Measurements from ENCODE around the gene MRPL43. TPM values are rescaled to one million over a fixed set of nuclear protein-coding genes. Genes with fewer than 3 reads are reported as not detected.
A peak's percentile ranks its signal among the peaks of the same experiment; 100 is the strongest.

Gene MRPL43
- polyA plus RNA-seq, 2 of the 4 experiments (the other 2 are of a cell fraction): 76.3 to 83.4 TPM

GRCh38 chr10:101006593-101007098, 19.3 kb upstream of the MRPL43 start:
- CTCF ChIA-PET: interaction anchor here (0.8 to 25.8 kb wide), 6 partner anchors 10 to 135 kb away, joined by 3 to 608 read pairs (median 4); partner anchors contain the start of genes LZTS2, MRPL43 and TWNK
- no peak for TF ChIP-seq NPAS2 (CRISPR knock-in tag; IDR thresholded peaks at IDR 0.05; ENCODE audit: borderline replicate concordance)
- no peak for TF ChIP-seq ZSCAN20 (CRISPR knock-in tag; IDR thresholded peaks at IDR 0.05)
- TF ChIP-seq RFX5 (IDR thresholded peaks at IDR 0.05): no peak
- TF ChIP-seq, protein P1, sequence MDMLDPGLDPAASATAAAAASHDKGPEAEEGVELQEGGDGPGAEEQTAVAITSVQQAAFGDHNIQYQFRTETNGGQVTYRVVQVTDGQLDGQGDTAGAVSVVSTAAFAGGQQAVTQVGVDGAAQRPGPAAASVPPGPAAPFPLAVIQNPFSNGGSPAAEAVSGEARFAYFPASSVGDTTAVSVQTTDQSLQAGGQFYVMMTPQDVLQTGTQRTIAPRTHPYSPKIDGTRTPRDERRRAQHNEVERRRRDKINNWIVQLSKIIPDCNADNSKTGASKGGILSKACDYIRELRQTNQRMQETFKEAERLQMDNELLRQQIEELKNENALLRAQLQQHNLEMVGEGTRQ (IDR thresholded peaks at IDR 0.05): no peak
- TF ChIP-seq, protein P2, sequence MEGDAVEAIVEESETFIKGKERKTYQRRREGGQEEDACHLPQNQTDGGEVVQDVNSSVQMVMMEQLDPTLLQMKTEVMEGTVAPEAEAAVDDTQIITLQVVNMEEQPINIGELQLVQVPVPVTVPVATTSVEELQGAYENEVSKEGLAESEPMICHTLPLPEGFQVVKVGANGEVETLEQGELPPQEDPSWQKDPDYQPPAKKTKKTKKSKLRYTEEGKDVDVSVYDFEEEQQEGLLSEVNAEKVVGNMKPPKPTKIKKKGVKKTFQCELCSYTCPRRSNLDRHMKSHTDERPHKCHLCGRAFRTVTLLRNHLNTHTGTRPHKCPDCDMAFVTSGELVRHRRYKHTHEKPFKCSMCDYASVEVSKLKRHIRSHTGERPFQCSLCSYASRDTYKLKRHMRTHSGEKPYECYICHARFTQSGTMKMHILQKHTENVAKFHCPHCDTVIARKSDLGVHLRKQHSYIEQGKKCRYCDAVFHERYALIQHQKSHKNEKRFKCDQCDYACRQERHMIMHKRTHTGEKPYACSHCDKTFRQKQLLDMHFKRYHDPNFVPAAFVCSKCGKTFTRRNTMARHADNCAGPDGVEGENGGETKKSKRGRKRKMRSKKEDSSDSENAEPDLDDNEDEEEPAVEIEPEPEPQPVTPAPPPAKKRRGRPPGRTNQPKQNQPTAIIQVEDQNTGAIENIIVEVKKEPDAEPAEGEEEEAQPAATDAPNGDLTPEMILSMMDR (IDR thresholded peaks at IDR 0.05): no peak
- TF ChIP-seq, protein P3, sequence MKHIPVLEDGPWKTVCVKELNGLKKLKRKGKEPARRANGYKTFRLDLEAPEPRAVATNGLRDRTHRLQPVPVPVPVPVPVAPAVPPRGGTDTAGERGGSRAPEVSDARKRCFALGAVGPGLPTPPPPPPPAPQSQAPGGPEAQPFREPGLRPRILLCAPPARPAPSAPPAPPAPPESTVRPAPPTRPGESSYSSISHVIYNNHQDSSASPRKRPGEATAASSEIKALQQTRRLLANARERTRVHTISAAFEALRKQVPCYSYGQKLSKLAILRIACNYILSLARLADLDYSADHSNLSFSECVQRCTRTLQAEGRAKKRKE (CRISPR knock-in tag; IDR thresholded peaks at IDR 0.05; ENCODE audit: low read depth): no peak
- no peak for TF ChIP-seq KDM5A (IDR thresholded peaks at IDR 0.05)
- TF ChIP-seq NR3C1 (IDR thresholded peaks at IDR 0.05): no peak
- TF ChIP-seq KDM1A (IDR thresholded peaks at IDR 0.05; ENCODE audit: low read depth): no peak
- no peak for TF ChIP-seq EHF (CRISPR knock-in tag; IDR thresholded peaks at IDR 0.05)
- TF ChIP-seq HEYL (CRISPR knock-in tag; IDR thresholded peaks at IDR 0.05): no peak
- TF ChIP-seq HOXA7 (CRISPR knock-in tag; IDR thresholded peaks at IDR 0.05): no peak
- TF ChIP-seq CHD4 (IDR thresholded peaks at IDR 0.05; ENCODE audit: borderline replicate concordance): no peak
- TF ChIP-seq PHF8 (IDR thresholded peaks at IDR 0.05; ENCODE audit: borderline replicate concordance, low read depth): no peak
- no peak for TF ChIP-seq MAFK (IDR thresholded peaks at IDR 0.05; ENCODE audit: partially characterized antibody)
- no peak for TF ChIP-seq GATA3 (IDR thresholded peaks at IDR 0.05; ENCODE audit: borderline replicate concordance)
- TF ChIP-seq CEBPB (IDR thresholded peaks at IDR 0.05): no peak
- TF ChIP-seq FOXS1 (CRISPR knock-in tag; IDR thresholded peaks at IDR 0.05): no peak
- TF ChIP-seq HOXB5 (CRISPR knock-in tag; IDR thresholded peaks at IDR 0.05): no peak
- no peak for TF ChIP-seq RARB (CRISPR knock-in tag; IDR thresholded peaks at IDR 0.05)
- no peak for ATAC-seq
- FAIRE-seq: no peak
- POLR2A ChIA-PET: interaction anchor here (1.2 kb wide), 1 partner anchor 12 kb away, joined by 3 read pairs; no protein-coding TSS in a partner anchor
- no peak for DNase-seq (ENCODE audit: low read depth in 1 of 2, low spot score in 1 of 2)
- H3K27ac ChIP-seq: no peak overlapping the region
- H3K4me3 ChIP-seq: no peak overlapping the region
- no peak overlapping the region for H3K4me2 ChIP-seq
- 96% methylated on average over 19 of the region's 33 CpGs for WGBS (ENCODE audit: missing lambda C conversion rate)
- H3K4me1 ChIP-seq: peaks cover 5% of the 10 kb centered on the region; the same call in 1 of the 3 replicates
- no peaks in the 10 kb centered on the region for H3K9me3 ChIP-seq

- WGBS (ENCODE audit: missing lambda C conversion rate): 80% methylated on average over 3 of the region's 4 CpGs
- Histone ChIP-seq H3K4me1 (peaks cover 10% of the 10 kb centered on the region; the same call in 2 of the 3 replicates), H3K9me3 (no peaks in the 10 kb centered on the region), H3K4me2 (no peak overlapping the region), H3K27ac (no peak overlapping the region), H3K4me3 (no peak overlapping the region)
- no peak for ATAC-seq
- no peak for TF ChIP-seq FOXS1 (CRISPR knock-in tag; IDR thresholded peaks at IDR 0.05)
- 0 out of 2 replicates have a peak, but pooled peaks have one; percentile 42 for TF ChIP-seq ESRRA (IDR thresholded peaks at IDR 0.05; ENCODE audit: borderline replicate concordance, low read length)
- TF ChIP-seq REST (IDR thresholded peaks at IDR 0.05): peak; percentile 37; the same call in 1 of the 2 replicates
- TF ChIP-seq JUN (IDR thresholded peaks at IDR 0.05): no peak
- no peak for DNase-seq (ENCODE audit: low read depth in 1 of 2, low spot score in 1 of 2)
- POLR2A ChIA-PET: interaction anchor here (1.2 kb wide), 1 partner anchor 12 kb away, joined by 3 read pairs; no protein-coding TSS in a partner anchor
- no peak for FAIRE-seq
- CTCF ChIA-PET: interaction anchor here (1.3 to 25.8 kb wide), 4 partner anchors 11 to 136 kb away, joined by 3 to 608 read pairs (median 156); partner anchors contain the start of genes LZTS2, MRPL43 and TWNK
Observed at GRCh38 chr10:101005869-101006567, 18.7 kb upstream of the MRPL43 start.

Measured in A549 (cell line).